Limb (tissue), 2 donors: Measurements from ENCODE around the gene IBA57.

Experiments used
- DNase-seq, 2 donors: peaks; one replicate each; pipeline ENCODE4 v3.0.0-alpha.2; 2016; ENCODE audit errors: extremely low spot score in 2 of 2

IBA57 gene

DNA sequence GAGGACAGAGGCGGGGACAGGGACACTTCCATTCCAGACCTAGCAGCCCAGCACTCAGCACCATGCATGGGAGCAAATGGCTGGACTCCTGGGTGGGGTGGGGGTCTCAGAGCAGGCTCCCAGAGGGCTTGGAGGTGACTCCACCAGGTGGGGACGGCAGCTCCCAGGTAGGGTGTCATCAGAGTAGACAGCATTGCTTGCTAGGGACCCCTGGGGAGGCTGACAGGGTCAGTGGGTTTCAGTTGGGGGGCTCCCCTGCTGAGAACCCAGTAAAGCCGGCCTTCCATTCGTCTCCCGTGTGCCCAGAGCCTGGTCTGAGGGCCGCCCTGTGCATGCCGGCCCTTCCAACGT, 20.6 kb upstream of the IBA57 start:
- DNase-seq: no peak

DNA sequence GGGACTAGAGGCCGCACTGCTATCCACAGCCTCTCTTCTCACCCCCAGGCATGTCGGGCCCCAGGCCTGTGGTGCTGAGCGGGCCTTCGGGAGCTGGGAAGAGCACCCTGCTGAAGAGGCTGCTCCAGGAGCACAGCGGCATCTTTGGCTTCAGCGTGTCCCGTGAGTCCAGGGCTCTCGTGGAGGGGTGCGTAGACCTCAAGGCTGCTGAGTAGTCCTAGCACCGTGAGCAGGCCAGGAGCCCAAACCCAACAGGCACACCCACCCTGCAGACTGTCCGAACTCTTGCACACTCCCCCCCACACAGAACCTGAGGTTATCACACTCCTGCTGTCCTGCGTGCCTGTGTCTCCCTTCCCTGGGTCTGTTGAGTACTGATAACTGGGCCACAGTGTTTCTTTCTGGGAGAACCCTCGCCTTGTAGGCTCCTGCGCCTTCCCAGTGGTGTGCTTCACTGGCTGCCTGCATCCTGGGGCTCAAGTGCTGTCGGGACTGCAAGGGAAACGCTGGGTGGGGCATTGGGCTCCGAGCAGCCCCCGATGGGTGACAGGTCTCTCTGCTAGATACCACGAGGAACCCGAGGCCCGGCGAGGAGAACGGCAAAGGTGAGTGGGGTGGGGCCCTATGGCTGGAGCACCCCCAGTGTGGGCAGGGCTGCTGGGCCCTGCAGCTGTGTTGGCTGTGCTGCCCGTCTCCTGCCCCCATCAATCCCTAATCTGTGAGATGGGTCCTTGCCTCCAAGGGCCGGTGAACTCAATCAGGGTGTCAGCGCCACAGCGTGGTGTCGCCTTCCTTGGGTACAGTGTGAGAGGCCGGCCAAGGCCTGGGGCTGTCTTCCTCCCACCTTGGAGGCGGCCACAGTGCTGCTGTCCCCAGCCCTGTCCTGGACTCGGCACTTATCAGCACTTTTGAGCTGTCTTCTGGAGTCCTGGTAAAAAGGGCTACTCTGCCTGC, 19.9 kb upstream of the IBA57 start:
- DNase-seq: peak in 1 of 2 donors; percentile 23

- no peak for DNase-seq
Observed at GRCh38 chr1:228146417-228147150, 19.0 kb upstream of the IBA57 start.

GRCh38 chr1:228147151-228147693, 18.4 kb upstream of the IBA57 start:
- peak in 1 of 2 donors; percentile 26 for DNase-seq

GRCh38 chr1:228147768-228148167, 17.8 kb upstream of the IBA57 start:
- no peak for DNase-seq

- DNase-seq: peak in 1 of 2 donors; percentile 25
Observed at GRCh38 chr1:228148196-228148861, 17.3 kb upstream of the IBA57 start.

DNA sequence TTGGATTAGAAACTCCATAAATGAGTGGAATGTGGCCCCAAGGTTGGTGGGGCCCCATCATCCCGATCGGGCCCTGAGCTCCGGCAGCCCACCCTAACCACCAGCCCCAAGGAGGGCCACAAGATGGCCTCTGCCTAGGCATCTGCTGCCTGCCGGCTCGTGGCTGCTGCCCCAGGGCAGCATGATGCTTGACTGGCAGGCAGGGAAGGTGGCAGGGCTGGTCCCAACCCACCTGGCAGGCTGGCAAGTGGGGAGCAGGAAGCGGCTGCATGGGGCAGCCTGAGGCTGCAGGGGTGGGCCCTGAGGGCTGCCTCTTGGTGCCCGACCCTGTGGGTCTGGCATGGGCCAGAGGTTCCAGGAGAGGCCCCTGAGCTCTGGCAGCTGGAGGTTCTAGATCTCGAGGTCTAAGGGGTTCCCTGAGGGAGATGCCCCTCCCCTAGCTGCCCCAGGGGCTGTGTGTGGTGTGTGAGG, 16.6 kb upstream of the IBA57 start:
- peak in 1 of 2 donors; percentile 25 for DNase-seq

- peak in 1 of 2 donors; percentile 43 for DNase-seq
Observed at GRCh38 chr1:228149406-228150119, 16.0 kb upstream of the IBA57 start, which contains the start of gene GJC2. Gene GJC2, plus strand, starts transcription at chr1:228149930. Its CDS starts 7,829 bp downstream, at chr1:228157759.

DNA sequence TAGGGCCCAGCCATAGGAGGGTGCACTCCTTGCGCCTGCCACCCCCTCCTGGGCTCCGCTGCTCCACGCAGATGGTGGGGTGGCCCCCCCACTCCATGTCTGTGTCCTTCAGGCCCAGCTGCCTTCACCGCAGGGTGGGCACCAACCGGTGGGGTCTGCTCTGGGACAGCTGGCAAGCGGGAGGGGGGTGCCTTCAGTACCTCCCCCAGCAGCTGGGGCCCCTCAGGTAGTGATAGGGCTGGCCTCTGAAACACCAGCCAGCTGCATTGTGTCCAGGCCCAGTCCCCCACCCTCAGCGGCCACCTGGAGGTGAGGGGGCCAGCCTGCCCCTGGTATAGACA, 15.5 kb upstream of the IBA57 start:
- no peak for DNase-seq

- peak; percentile 58 to 70 for DNase-seq
Observed at GRCh38 chr1:228150461-228151179, 15.0 kb upstream of the IBA57 start.

DNA sequence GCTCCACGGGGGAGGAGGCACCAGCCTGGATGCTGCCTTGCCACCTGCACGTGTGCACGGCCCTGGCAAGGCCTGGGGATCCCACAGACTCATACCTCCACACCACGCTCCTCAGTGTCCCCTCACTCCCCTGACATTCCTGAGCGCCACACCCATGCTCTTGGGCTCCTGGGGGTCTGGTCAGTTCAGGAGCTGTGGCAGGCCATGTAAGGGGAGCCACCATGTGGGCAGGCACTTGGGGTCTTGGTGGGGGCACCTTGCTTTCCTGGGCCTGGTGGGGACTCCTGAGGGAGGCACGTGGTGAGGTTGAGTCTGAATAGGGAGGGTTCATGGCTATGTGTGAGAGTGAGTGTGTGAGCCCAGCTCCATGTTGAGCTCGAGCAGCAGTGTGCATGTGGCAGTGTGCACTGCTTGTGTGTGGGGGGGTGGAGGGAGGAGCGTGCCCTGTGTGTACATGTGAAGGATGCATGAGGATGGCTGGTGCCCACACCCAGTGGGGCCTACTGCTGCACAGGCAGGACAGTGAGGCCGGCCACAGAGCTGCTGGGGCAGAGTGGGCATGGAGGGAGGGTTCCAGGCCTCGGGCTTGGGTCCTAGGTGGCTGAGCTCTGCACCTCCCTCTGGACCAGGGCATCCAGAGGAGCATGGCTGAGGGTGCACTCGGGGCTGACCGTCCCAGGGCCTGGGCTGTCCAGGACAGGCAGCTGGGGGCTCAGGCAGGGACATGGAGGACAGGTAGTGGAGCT, 14.3 kb upstream of the IBA57 start:
- DNase-seq: peak in 1 of 2 donors; percentile 29

GRCh38 chr1:228152097-228152917, 13.3 kb upstream of the IBA57 start:
- DNase-seq: no peak

DNA sequence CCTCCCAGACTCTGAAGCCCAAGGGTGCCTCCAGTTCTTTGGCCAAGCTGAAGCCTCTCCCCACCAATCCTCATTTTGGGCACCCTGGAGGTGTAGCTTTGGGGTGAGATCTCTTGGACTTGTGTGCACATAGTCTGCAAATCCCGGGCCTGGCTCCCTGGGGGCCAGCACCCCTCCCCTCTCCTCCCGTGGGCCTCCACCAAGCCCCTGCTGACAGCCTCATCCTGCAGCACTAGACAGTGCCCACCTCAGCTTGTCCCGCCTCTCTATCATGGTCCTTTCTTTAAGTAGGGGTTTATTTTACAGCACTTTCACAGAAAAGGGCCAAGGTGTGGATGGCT, 12.7 kb upstream of the IBA57 start:
- DNase-seq: no peak

DNA sequence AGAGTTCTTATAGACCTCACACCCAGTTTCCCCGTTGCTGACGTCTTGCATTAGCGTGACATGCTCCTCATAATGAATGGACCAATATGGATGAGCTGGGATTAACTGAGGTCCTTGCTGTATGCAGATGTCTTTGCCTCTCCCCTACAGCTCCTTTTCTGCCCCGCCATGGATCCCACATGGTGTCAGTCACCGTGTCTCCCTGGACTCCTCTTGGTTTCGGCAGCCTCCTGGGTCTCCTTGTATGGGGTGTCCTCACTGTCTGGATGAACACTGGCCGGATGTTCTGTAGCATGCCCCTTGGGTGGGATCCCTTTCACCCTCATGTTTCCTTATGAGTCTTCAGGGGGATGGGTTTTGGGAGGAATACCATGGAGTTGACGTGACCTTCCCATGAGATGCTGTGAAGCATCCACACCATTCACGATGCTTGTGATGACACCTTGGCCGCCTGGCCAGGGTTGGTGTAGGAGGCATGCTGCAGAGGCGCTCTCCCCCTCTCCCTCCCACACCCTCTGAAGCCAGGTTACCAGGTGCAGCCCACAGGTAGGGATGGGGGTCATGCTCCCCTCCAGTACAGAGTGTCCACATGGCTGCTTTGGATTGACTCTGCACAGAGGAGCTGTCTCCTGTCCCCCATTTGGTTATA, 11.5 kb upstream of the IBA57 start:
- DNase-seq: peak in 1 of 2 donors; percentile 18

DNA sequence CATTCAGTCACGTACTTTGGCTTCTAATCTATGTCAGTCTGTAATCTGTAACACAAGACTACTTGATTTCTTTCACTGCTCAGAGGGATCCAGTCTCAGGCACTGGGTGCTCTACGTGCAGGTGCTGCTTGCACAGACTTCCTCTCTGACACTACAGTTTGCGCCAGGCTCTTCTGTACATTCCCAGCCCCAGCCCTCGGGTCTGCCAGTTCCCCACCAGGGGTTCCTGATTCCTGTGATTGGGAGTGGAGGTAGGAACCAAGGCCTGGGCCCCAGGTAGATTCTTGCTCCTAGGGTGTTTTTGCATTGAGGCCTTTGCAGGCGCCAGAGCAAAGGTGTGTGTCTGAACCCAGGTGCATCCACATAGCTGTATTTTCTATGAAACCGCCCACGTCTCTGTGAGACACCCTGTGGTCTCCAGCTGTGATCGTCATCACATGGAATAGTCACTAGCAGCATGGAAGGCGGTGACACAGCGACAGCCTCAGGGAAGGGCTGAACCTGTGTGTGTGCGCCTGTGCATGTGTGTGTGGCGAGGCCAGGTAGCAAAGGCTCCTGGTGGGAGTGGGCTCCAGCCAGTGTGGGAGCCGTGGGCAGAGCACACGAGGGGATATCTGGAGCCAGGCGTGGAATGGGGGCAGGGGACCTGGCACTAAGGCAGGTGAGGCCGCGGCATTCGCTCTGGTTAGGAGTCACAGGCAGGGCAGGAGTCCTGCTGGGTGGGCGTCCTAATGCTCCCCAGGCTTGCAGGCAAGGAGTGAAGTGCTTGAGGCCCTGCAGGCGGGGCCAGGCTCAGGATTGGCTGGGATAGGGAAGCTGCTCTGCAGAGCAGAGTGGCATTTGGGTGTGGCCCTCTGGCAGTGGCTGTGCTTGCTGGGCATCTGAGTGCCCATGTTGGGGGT, 10.7 kb upstream of the IBA57 start:
- DNase-seq: no peak

GRCh38 chr1:228155596-228156514, 9.7 kb upstream of the IBA57 start:
- DNase-seq: no peak
